CD4-positive, CD25-positive, alpha-beta regulatory T cell (primary cell): ENCODE results near the gene LMX1B. TPM values are rescaled to one million over a fixed set of nuclear protein-coding genes. Genes with fewer than 3 reads are reported as not detected.

ENCODE experiments used
- ATAC-seq, 2 donors: fragments of 150-1000 bp; cut with Tn5 transposase; one replicate each; pipeline ENCODE4 v1.10.0; 2021; ENCODE audit warnings: low read depth in 2 of 2, moderate number of reproducible peaks in 2 of 2, moderate library complexity in 1 of 2
- DNase-seq, 3 donors: peaks; one replicate each; pipeline versions ENCODE4 v3.0.0 to v3.0.0-alpha.2; 2012 to 2022; ENCODE audit warnings: mixed read lengths in 1 of 3
- H3K27ac ChIP-seq: one replicate; pipeline ENCODE4 v1.7.0; 2013; ENCODE audit warnings: mild to moderate bottlenecking, low read length; ENCODE audit not compliant: insufficient read depth, poor library complexity, severe bottlenecking
- H3K27me3 ChIP-seq: one replicate; pipeline ENCODE4 v1.7.0; 2013; ENCODE audit warnings: low read length; ENCODE audit not compliant: control insufficient read depth, insufficient read depth
- H3K36me3 ChIP-seq: one replicate; pipeline ENCODE4 v1.7.0; 2013; ENCODE audit warnings: mild to moderate bottlenecking, low read length, moderate library complexity; ENCODE audit not compliant: control insufficient read depth, insufficient read depth
- H3K4me1 ChIP-seq: 2 replicates; pipeline ENCODE4 v1.7.0; 2013; ENCODE audit warnings: mild to moderate bottlenecking, low read length; ENCODE audit not compliant: insufficient read depth, control insufficient read depth, poor library complexity, severe bottlenecking
- H3K4me3 ChIP-seq: one replicate; pipeline ENCODE4 v1.7.0; 2013; ENCODE audit warnings: low read depth, mild to moderate bottlenecking, low read length, moderate library complexity
- H3K9me3 ChIP-seq, 2 experiments: 1 replicate in 1 of 2; 2 replicates in 1 of 2; pipeline ENCODE4 v1.7.0; 2013; ENCODE audit warnings: low read length in 2 of 2, mild to moderate bottlenecking in 1 of 2, moderate library complexity in 1 of 2; ENCODE audit not compliant: control insufficient read depth in 2 of 2
- H3K27ac Mint-ChIP-seq, 3 donors: one replicate each; pipeline ENCODE4 v1.8.0; 2020 to 2022; ENCODE audit warnings: mild to moderate bottlenecking in 3 of 3, mixed read lengths in 3 of 3, moderate library complexity in 2 of 3
- H3K27me3 Mint-ChIP-seq: one replicate; pipeline ENCODE4 v1.8.0; 2022; ENCODE audit warnings: mild to moderate bottlenecking, mixed read lengths
- H3K36me3 Mint-ChIP-seq: one replicate; pipeline ENCODE4 v1.8.0; 2020; ENCODE audit warnings: mixed read lengths
- H3K4me1 Mint-ChIP-seq, 4 donors: one replicate each; pipeline ENCODE4 v1.8.0; 2020 to 2022; ENCODE audit warnings: mixed read lengths in 4 of 4, mild to moderate bottlenecking in 1 of 4
- H3K4me3 Mint-ChIP-seq, 4 donors: one replicate each; pipeline ENCODE4 v1.8.0; 2020 to 2022; ENCODE audit warnings: mild to moderate bottlenecking in 4 of 4, mixed read lengths in 4 of 4, moderate library complexity in 3 of 4
- H3K9me3 Mint-ChIP-seq, 7 donors: one replicate each; pipeline ENCODE4 v1.8.0; 2020 to 2022; ENCODE audit warnings: mixed read lengths in 7 of 7, mild to moderate bottlenecking in 3 of 7, moderate library complexity in 2 of 7
- polyA plus RNA-seq, 4 donors: library from polyadenylated mRNA; unstranded; fragments of 300-500 nt; fragmentation: Illumina TruSeq; gene quantifications; one replicate each; pipeline ENCODE4 v1.2.3, GENCODE V29; 2021
- total RNA-seq: library from RNA; stranded (reverse); gene quantifications from one replicate; pipeline ENCODE4 v1.2.3, GENCODE V29; 2022

LMX1B gene
- total and polyA plus RNA-seq, 5 donors from 2014 or later: not detected

GRCh38 chr9:126719618-126720031 is 105.9 kb downstream of the LMX1B start:
- no peaks in the 10 kb centered on the region for H3K36me3 Mint-ChIP-seq
- ATAC-seq (peak; percentile 63 to 65), DNase-seq (peak; percentile 80 to 88 (median 87))
- peak overlapping the region; percentile 93 to 97 (median 95) for H3K27ac Mint-ChIP-seq
- no peaks in the 10 kb centered on the region for H3K27me3 ChIP-seq
- peaks cover 21% of the 10 kb centered on the region for H3K27me3 Mint-ChIP-seq
- no peaks in the 10 kb centered on the region for H3K36me3 ChIP-seq
- peaks cover 0 to 1% (median 0%) of the 10 kb centered on the region in 7 donors for H3K9me3 Mint-ChIP-seq
- no peaks in the 10 kb centered on the region for H3K9me3 ChIP-seq
- peak overlapping the region; percentile 79 for H3K27ac ChIP-seq
- H3K4me1 Mint-ChIP-seq: peaks cover 14 to 52% (median 35%) of the 10 kb centered on the region in 4 donors
- peaks cover 46% of the 10 kb centered on the region for H3K4me1 ChIP-seq
- peak overlapping the region; percentile 22 for H3K4me3 ChIP-seq
- H3K4me3 Mint-ChIP-seq: peak overlapping the region; percentile 77 to 90 (median 84)

- H3K27me3 ChIP-seq: no peaks in the 10 kb centered on the region
- H3K4me3 ChIP-seq: peak overlapping the region; percentile 22
- H3K4me1 ChIP-seq: peaks cover 46% of the 10 kb centered on the region
- no peak for ATAC-seq
- H3K4me3 Mint-ChIP-seq: peak overlapping the region; percentile 77 to 90 (median 84)
- peaks cover 19% of the 10 kb centered on the region for H3K27me3 Mint-ChIP-seq
- DNase-seq: no peak
- peak overlapping the region; percentile 79 for H3K27ac ChIP-seq
- peak overlapping the region; percentile 93 to 97 (median 95) for H3K27ac Mint-ChIP-seq
- H3K9me3 ChIP-seq: no peaks in the 10 kb centered on the region
- H3K9me3 Mint-ChIP-seq: peaks cover 0 to 1% (median 0%) of the 10 kb centered on the region in 7 donors
- no peaks in the 10 kb centered on the region for H3K36me3 ChIP-seq
- no peaks in the 10 kb centered on the region for H3K36me3 Mint-ChIP-seq
- peaks cover 14 to 52% (median 35%) of the 10 kb centered on the region in 4 donors for H3K4me1 Mint-ChIP-seq
These were observed 106.3 kb downstream of the LMX1B start for GRCh38 chr9:126720036-126720435.

GRCh38 chr9:126720661-126721563 is 107.2 kb downstream of the LMX1B start:
- no peaks in the 10 kb centered on the region for H3K27me3 ChIP-seq
- no peak for ATAC-seq
- Mint-ChIP-seq H3K27me3 (peaks cover 17% of the 10 kb centered on the region), H3K4me1 (peaks cover 14 to 52% (median 35%) of the 10 kb centered on the region in 4 donors), H3K27ac (peak overlapping the region; percentile 93 to 97 (median 95)), H3K4me3 (peak overlapping the region; percentile 70 to 90 (median 77)), H3K36me3 (no peaks in the 10 kb centered on the region), H3K9me3 (peaks cover 0 to 1% (median 0%) of the 10 kb centered on the region in 7 donors)
- no peak overlapping the region for H3K4me3 ChIP-seq
- peaks cover 46% of the 10 kb centered on the region for H3K4me1 ChIP-seq
- H3K9me3 ChIP-seq: no peaks in the 10 kb centered on the region
- no peak for DNase-seq
- H3K36me3 ChIP-seq: no peaks in the 10 kb centered on the region
- peak overlapping the region; percentile 79 for H3K27ac ChIP-seq

- peaks cover 46% of the 10 kb centered on the region for H3K4me1 ChIP-seq
- no peaks in the 10 kb centered on the region for H3K9me3 ChIP-seq
- Mint-ChIP-seq H3K4me3 (peak overlapping the region; percentile 81 to 96 (median 88)), H3K9me3 (peaks cover 0 to 1% (median 0%) of the 10 kb centered on the region in 7 donors), H3K36me3 (no peaks in the 10 kb centered on the region), H3K27me3 (peaks cover 13% of the 10 kb centered on the region), H3K27ac (peak overlapping the region; percentile 61 to 97 (median 93)), H3K4me1 (peaks cover 14 to 52% (median 34%) of the 10 kb centered on the region in 4 donors)
- DNase-seq (peak in 1 of 3 donors; percentile 7), ATAC-seq (no peak)
- peak overlapping the region; percentile 94 for H3K27ac ChIP-seq
- H3K4me3 ChIP-seq: peak overlapping the region; percentile 47
- H3K27me3 ChIP-seq: no peaks in the 10 kb centered on the region
- H3K36me3 ChIP-seq: no peaks in the 10 kb centered on the region
These were observed 107.8 kb downstream of the LMX1B start for GRCh38 chr9:126721564-126721981.

GRCh38 chr9:126722252-126722921 is 108.7 kb downstream of the LMX1B start:
- Mint-ChIP-seq H3K36me3 (no peaks in the 10 kb centered on the region), H3K27ac (peak overlapping the region; percentile 61 to 97 (median 93)), H3K9me3 (peaks cover 0 to 1% (median 0%) of the 10 kb centered on the region in 7 donors), H3K4me3 (peak overlapping the region; percentile 81 to 98 (median 88)), H3K4me1 (peaks cover 14 to 52% (median 35%) of the 10 kb centered on the region in 4 donors), H3K27me3 (peaks cover 14% of the 10 kb centered on the region)
- peak overlapping the region; percentile 47 for H3K4me3 ChIP-seq
- H3K4me1 ChIP-seq: peaks cover 46% of the 10 kb centered on the region
- peak overlapping the region; percentile 94 for H3K27ac ChIP-seq
- no peaks in the 10 kb centered on the region for H3K27me3 ChIP-seq
- ATAC-seq (peak; percentile 66 to 71), DNase-seq (peak; percentile 79 to 83 (median 82))
- H3K9me3 ChIP-seq: no peaks in the 10 kb centered on the region
- H3K36me3 ChIP-seq: no peaks in the 10 kb centered on the region

- H3K36me3 ChIP-seq: no peaks in the 10 kb centered on the region
- no peaks in the 10 kb centered on the region for H3K36me3 Mint-ChIP-seq
- H3K4me1 Mint-ChIP-seq: peaks cover 10 to 50% (median 34%) of the 10 kb centered on the region in 4 donors
- H3K27me3 ChIP-seq: no peaks in the 10 kb centered on the region
- H3K4me1 ChIP-seq: peaks cover 46% of the 10 kb centered on the region
- ATAC-seq: peak; percentile 72 to 82
- peaks cover 12% of the 10 kb centered on the region for H3K27me3 Mint-ChIP-seq
- H3K4me3 ChIP-seq: no peak overlapping the region
- peak overlapping the region; percentile 94 for H3K27ac ChIP-seq
- H3K9me3 ChIP-seq: no peaks in the 10 kb centered on the region
- H3K9me3 Mint-ChIP-seq: peaks cover 0 to 1% (median 0%) of the 10 kb centered on the region in 7 donors
- H3K27ac Mint-ChIP-seq: peak overlapping the region; percentile 78 to 97 (median 97)
- H3K4me3 Mint-ChIP-seq: peak overlapping the region; percentile 87 to 98 (median 91)
- peak; percentile 70 to 92 (median 74) for DNase-seq
These were observed 109.4 kb downstream of the LMX1B start for GRCh38 chr9:126722922-126723806.

- DNase-seq: no peak
- ATAC-seq: no peak
- Histone ChIP-seq H3K4me1 (peaks cover 44% of the 10 kb centered on the region), H3K4me3 (no peak overlapping the region), H3K36me3 (no peaks in the 10 kb centered on the region), H3K27ac (peak overlapping the region; percentile 94), H3K9me3 (no peaks in the 10 kb centered on the region), H3K27me3 (no peaks in the 10 kb centered on the region)
- Mint-ChIP-seq H3K4me1 (peaks cover 8 to 45% (median 34%) of the 10 kb centered on the region in 4 donors), H3K27ac (peak overlapping the region; percentile 78 to 97 (median 97)), H3K4me3 (peak overlapping the region; percentile 87 to 98 (median 91)), H3K9me3 (peaks cover 0 to 1% (median 0%) of the 10 kb centered on the region in 7 donors), H3K36me3 (no peaks in the 10 kb centered on the region), H3K27me3 (peaks cover 11% of the 10 kb centered on the region)
These were observed 110.1 kb downstream of the LMX1B start for GRCh38 chr9:126723807-126724172.
